HFFc6 (cell line): Measurements from ENCODE around the gene LRRC42. TPM values are rescaled to one million over a fixed set of nuclear protein-coding genes. Genes with fewer than 3 reads are reported as not detected.
"Not testable (repeated sequence)": the region's sequence is repeated elsewhere in the genome, so short reads cannot be mapped to it uniquely, and the experiment has no call there.

ENCODE experiments used
- DNase-seq: peaks from one replicate; pipeline ENCODE4 v3.0.0-alpha.2; 2018
- H3K27ac Mint-ChIP-seq: 2 replicates; pipeline ENCODE4 v1.8.0; 2020; ENCODE audit warnings: mild to moderate bottlenecking, mixed read lengths
- H3K27me3 Mint-ChIP-seq: 2 replicates; pipeline ENCODE4 v1.8.0; 2021; ENCODE audit warnings: mild to moderate bottlenecking, moderate library complexity, mixed read lengths; ENCODE audit not compliant: insufficient read depth
- H3K36me3 Mint-ChIP-seq: 2 replicates; pipeline ENCODE4 v1.8.0; 2021; ENCODE audit warnings: low read depth, mixed read lengths
- H3K4me1 Mint-ChIP-seq: 2 replicates; pipeline ENCODE4 v1.8.0; 2020; ENCODE audit warnings: low read depth, mixed read lengths
- H3K4me3 Mint-ChIP-seq: 2 replicates; pipeline ENCODE4 v1.8.0; 2020; ENCODE audit warnings: mild to moderate bottlenecking, moderate library complexity, mixed read lengths
- H3K9me3 Mint-ChIP-seq: 2 replicates; pipeline ENCODE4 v1.8.0; 2020; ENCODE audit warnings: mild to moderate bottlenecking, mixed read lengths
- CTCF ChIP-seq: fragments of 200-600 bp; sonication (generic); IDR thresholded peaks from 2 replicates; pipeline ENCODE4 v1.5.0; 2021; ENCODE audit warnings: antibody characterized with exemption, mild to moderate bottlenecking
- total RNA-seq, 6 experiments: library from RNA; stranded (reverse); fragmentation: NEBNext Ultra II Directional; extraction: Animal tissue kit (Norgen Biotek cat#: 25700); gene quantifications; 2 replicates in 1 of 6; 3 replicates in 5 of 6; pipeline ENCODE4 v1.2.3, GENCODE V29; 2021

LRRC42 gene
- total RNA-seq, 6 experiments from 2014 or later, result 36.3 to 44.2 (median 42.2) TPM

GRCh38 chr1:53998223-53998622 is 52.1 kb downstream of the LRRC42 start:
- TF ChIP-seq CTCF, result no peak
- Mint-ChIP-seq H3K27me3 (peaks cover 11% of the 10 kb centered on the region), H3K9me3 (peaks cover under 1% of the 10 kb centered on the region; the same call in 1 of the 2 replicates), H3K27ac (no peak overlapping the region), H3K36me3 (no peaks in the 10 kb centered on the region), H3K4me3 (no peak overlapping the region), H3K4me1 (no peaks in the 10 kb centered on the region)
- no peak for DNase-seq

DNA sequence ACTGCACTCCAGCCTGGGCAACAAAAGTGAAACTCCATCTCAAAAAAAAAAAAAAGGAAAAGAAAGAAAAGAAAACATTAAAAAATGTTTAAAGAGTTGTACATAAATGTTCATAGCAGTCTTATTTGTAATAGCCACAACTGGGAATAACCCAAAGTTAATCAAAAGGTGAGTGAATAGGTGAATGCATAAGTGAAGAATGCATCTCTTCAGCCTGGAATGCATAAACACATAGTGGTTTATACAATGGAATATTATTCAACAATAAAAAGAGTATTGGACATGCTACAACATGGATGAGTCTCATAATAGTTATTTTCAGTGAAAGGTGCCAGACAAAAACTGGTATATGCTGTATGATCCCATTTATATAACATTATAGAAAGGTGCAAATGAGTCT is 53.8 kb downstream of the LRRC42 start:
- DNase-seq, result no peak
- no peak for TF ChIP-seq CTCF
- Mint-ChIP-seq H3K27ac (no peak overlapping the region), H3K36me3 (no peaks in the 10 kb centered on the region), H3K4me3 (no peak overlapping the region), H3K27me3 (peaks cover 15% of the 10 kb centered on the region), H3K4me1 (no peaks in the 10 kb centered on the region), H3K9me3 (peaks cover 6% of the 10 kb centered on the region)

GRCh38 chr1:54001591-54001990 is 55.4 kb downstream of the LRRC42 start:
- no peak for TF ChIP-seq CTCF
- H3K27me3 Mint-ChIP-seq, result peaks cover 17% of the 10 kb centered on the region
- no peak overlapping the region for H3K27ac Mint-ChIP-seq
- H3K4me3 Mint-ChIP-seq, result no peak overlapping the region
- H3K36me3 Mint-ChIP-seq, result no peaks in the 10 kb centered on the region
- no peaks in the 10 kb centered on the region for H3K4me1 Mint-ChIP-seq
- peaks cover 6% of the 10 kb centered on the region for H3K9me3 Mint-ChIP-seq
- no peak for DNase-seq

- peaks cover 21% of the 10 kb centered on the region for H3K27me3 Mint-ChIP-seq
- DNase-seq, result no peak
- H3K4me1 Mint-ChIP-seq, result no peaks in the 10 kb centered on the region
- H3K27ac Mint-ChIP-seq, result no peak overlapping the region
- peaks cover 6% of the 10 kb centered on the region for H3K9me3 Mint-ChIP-seq
- H3K36me3 Mint-ChIP-seq, result no peaks in the 10 kb centered on the region
- TF ChIP-seq CTCF, result no peak
- H3K4me3 Mint-ChIP-seq, result no peak overlapping the region
Measured at GRCh38 chr1:54002544-54003248, 56.5 kb downstream of the LRRC42 start.

GRCh38 chr1:54003249-54003646 is 57.1 kb downstream of the LRRC42 start:
- Mint-ChIP-seq H3K9me3 (peaks cover 6% of the 10 kb centered on the region), H3K36me3 (no peaks in the 10 kb centered on the region), H3K27me3 (peaks cover 24% of the 10 kb centered on the region)

DNA sequence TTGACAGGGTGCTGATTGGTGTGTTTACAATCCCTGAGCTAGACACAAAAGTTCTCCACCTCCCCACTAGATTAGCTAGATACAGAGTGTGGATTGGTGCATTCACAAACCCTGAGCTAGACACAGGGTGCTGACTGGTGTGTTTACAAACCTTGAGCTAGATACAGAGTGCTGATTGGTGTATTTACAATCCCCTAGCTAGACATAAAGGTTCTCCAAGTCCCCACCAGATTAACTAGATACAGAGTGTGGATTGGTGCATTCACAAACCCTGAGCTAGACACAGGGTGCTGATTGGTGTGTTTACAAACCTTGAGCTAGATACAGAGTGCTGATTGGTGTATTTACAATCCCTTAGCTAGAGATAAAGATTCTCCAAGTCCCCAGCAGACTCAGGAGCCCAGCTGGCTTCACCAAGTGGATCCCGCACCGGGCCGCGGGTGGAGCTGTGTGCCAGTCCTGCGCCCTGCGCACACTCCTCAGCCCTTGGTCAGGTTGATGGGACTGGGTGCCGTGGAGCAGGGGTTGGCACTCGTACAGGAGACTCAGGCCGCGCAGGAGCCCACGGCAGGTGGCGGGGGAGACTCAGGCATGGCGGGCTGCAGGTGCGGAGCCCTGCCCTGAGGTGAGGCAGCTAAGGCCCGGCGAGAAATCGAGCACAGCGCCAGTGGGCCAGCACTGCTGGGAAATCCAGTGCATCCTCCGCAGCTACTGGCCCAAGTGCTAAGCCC is 57.8 kb downstream of the LRRC42 start:
- H3K36me3 Mint-ChIP-seq, H3K9me3 Mint-ChIP-seq, H3K27ac Mint-ChIP-seq, H3K4me3 Mint-ChIP-seq, DNase-seq, H3K4me1 Mint-ChIP-seq: not testable (repeated sequence)
- peaks cover 28% of the 10 kb centered on the region for H3K27me3 Mint-ChIP-seq

More at GRCh38 chr1:54003249-54003646, 57.1 kb downstream of the LRRC42 start:
- no peak for TF ChIP-seq CTCF
- Mint-ChIP-seq H3K27ac (no peak overlapping the region), H3K4me3 (no peak overlapping the region), H3K4me1 (no peaks in the 10 kb centered on the region)
- no peak for DNase-seq
